Fibroblast of the aortic adventitia (primary cell): ENCODE data around the gene SOCS4. TPM values are rescaled to one million over a fixed set of nuclear protein-coding genes. Genes with fewer than 3 reads are reported as not detected.

ENCODE experiments used
- DNase-seq: peaks from one replicate; pipeline ENCODE4 v3.0.0-alpha.2; 2010; ENCODE audit warnings: low read depth
- H3K4me3 ChIP-seq: 2 replicates; pipeline ENCODE4 v1.5.1; 2011; ENCODE audit warnings: low read depth, mild to moderate bottlenecking, control low read depth, low read length, moderate library complexity
- CTCF ChIP-seq: IDR thresholded peaks from 2 replicates; pipeline ENCODE4 v1.5.1; 2011; ENCODE audit warnings: mild to moderate bottlenecking, low read length, control low read depth, inconsistent platforms; ENCODE audit not compliant: insufficient read depth
- total RNA-seq: library from RNA; depleted of rRNA; stranded (reverse); fragments of >200 nt; gene quantifications from 2 replicates; pipeline ENCODE4 v1.2.3, GENCODE V29; 2012; ENCODE audit warnings: low replicate concordance

The SOCS4 gene
- total RNA-seq, 1 donor = 25.0 TPM

GRCh38 chr14:55097881-55098560 is 71.0 kb downstream of the SOCS4 start:
- H3K4me3 ChIP-seq = no peak overlapping the region
- TF ChIP-seq CTCF = no peak
- no peak for DNase-seq

GRCh38 chr14:55098561-55098898 is 71.5 kb downstream of the SOCS4 start:
- H3K4me3 ChIP-seq = no peak overlapping the region
- no peak for DNase-seq
- TF ChIP-seq CTCF = no peak

Other genes with a start within 250 kb of the SOCS4 start
- 1.9 and 2.3 TPM in 2 replicates for gene GCH1, start 124.4 kb upstream of the SOCS4 start, total RNA-seq
- gene WDHD1, start 137 bp upstream of the SOCS4 start, total RNA-seq = 9.3 and 27.0 TPM in 2 replicates
- gene MAPK1IP1L, start 24.4 kb downstream of the SOCS4 start, total RNA-seq = 16.2 and 71.8 TPM in 2 replicates
- gene LGALS3, start 102.0 kb downstream of the SOCS4 start, total RNA-seq = 83.3 and 475 TPM in 2 replicates
- 0.49 and 23.8 TPM in 2 replicates for gene DLGAP5, start 164.3 kb downstream of the SOCS4 start, total RNA-seq
- gene FBXO34, start 244.2 kb downstream of the SOCS4 start, total RNA-seq = 19.7 and 26.5 TPM in 2 replicates